Endometrium (tissue), 2 donors: ENCODE measurements around the gene MIER2.

Experiments
- FAIRE-seq: peaks from 2 replicates; lab custom pipeline; 2012; peaks lifted over from hg19 to GRCh38; lab: Jason Lieb, UNC
- donor health status: control.
- donor health status: control.

Gene MIER2

DNA sequence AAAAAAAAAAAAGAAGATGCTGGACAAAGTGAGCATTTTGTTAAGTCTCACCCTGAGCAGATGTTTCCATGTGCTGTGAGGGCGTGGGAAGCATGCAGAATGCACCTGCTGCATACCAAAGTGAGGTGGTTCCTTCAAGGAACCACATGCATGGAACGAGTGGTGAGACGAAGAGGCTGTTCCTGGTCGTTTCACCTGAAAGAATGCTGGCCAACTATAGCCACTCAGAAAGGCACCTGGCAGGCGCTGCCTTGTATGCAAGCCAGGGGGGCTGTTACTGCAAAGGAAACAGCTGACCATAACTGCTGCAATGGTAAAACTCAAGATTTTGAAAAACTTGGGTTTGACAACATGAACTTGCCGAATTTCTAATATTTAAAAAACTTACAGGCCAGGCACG, 14.7 kb downstream of the MIER2 start:
- no peak for FAIRE-seq

DNA sequence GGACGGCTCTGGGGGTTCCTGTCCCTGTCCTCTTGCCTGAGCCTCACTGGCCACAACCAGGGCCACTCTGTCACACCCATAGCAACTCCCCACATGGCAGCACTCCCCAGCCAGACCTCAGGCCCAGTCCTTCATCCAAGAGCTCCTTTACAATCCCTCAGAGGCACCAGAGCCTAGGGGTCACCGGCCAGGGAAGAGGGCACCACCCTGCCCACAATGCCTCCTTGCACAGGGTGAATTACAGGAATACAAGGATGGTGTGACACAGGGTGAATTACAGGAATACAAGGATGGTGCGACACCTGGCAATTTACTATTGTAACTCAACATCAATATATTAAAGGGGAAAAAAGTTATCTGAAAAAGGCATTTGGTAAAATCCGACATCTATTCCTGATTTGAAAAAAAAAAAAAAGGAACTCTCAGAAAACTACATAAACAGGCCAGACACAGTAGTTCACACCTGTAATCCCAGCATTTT, 16.5 kb downstream of the MIER2 start:
- FAIRE-seq: no peak

DNA sequence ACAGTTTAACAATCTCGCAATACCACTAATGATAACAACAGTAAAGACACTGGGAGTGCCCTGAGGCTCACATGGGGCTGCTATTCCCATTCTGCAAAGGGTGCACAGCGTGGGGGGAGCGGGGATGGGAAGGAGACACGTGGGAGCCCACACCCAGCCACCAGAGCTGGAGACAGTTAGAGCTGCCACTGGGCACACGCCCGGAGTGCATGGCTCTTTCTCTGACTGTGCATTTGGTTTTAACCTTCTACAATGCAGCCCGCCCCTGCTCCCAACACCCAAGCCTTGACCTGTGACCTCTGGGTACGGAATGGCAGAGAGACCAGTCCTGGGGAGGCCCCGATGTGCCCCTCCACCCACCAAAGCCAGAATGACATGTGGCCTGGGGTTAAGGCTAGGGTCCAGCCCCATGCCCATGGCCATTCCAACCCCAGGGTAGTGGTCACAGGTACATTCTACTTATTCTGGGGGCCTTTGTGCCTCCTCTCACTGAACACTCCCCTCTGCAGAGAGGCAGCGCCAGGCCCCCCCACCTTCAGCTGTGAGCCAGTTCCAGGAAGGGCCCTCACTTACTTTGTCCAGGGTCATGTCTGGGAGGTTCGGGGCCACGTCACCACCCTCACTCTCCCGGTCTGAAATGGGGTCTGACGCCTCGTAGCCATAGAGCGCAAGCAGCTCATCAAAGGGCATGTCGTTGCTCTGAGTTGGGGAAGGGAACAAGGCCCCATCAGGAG, 17.1 kb downstream of the MIER2 start:
- FAIRE-seq: no peak

DNA sequence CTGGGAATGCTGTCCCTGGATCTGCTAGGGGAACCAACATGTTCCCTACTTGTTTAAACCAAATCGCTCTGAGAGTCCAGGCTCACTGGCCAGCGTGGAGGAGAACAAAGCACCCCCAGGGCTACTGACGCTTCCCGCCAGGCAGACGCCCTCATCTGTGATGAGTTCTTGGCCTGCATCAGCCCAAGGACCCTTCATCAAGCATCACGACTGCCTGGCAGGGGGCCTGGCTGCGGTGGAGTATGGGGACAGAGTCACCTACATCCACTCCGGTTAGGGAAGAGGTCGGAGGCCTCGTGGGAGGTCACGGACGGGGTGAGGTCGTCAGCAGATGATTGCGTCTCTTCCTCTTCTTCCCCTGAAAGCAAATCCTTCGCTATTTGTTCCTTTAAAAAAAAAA, 17.7 kb downstream of the MIER2 start:
- FAIRE-seq: no peak

DNA sequence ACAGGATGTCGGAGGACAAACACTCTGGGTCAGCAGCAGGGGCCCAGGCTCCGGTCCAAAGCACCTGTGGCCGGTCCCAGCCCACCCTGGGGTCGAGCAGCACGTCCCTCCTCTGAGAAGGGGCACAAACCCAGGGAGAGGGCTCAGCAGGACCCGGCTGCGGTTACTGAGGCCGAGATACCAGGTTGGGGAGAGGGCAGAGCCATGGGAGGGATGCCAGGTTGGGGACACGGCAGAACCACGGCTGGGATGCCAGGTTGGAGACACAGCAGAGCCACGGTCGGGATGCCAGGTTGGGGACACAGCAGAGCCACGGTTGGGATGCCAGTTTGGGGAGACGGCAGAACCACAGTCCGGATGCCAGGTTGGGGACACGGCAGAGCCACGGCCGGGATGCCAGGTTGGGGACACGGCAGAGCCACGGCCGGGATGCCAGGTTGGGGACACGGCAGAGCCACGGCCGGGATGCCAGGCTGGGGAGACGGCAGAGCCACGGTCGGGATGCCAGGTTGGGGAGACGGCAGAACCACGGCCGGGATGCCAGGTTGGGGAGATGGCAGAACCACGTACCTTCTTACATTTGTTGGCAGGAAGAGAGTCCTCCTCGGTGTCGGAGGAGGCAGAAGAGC, 18.5 kb downstream of the MIER2 start:
- FAIRE-seq: no peak

DNA sequence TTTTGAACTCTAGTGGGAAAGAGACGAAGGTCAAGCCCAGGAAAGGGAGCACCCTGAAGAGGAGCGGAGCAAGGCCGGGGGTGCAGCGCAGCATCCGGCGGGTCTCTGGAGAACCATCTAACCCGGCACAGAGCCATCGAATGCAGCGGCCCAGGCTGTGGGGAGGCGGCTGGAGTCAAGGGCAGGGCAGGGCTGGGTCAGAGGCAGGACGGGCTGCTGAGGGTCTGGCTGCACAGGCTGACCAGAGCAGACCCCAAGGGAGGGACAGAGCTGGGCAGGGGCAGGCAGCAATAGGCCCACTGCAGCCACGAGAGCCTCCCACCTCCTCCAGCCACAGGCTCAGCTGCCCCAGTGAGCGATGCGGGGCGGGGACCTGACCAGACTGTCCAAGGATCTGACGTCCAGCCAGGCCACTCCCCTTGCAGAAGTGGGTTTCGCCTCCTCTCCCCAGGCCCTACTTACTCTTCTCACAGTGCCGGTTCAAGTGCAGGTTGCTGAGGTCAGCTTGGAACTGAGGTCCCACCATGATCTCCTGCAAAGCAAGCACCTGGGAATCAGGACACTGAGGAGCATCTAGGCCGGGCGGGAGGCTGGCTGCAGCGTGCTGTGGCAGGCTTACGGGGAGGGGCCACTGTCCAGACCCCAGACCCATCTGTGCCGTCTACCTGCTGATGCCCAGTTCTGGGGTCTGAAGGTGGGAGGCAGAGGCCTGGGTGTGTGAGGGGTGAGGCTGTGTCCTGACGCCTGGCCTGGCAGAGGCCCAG, 19.2 kb downstream of the MIER2 start:
- no peak for FAIRE-seq

DNA sequence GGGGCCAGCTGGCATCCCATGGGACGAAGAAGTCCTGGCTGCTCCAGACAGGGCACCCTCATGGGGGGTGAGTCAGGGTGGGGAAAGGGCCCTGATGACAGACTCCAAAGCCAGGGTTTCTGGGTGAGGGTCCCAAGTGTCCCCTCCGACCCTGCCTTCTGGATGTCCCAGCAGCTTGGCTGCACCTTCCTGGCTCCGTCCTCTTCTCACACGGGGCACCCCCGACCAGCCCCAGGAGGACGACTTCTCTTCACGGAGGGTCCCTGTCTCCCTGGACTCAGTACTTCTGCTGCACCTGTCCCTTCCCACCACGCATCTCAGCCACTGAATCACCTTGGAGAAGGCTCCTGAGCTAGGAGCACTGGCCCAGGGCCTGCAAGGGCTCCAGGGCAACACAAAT, 19.9 kb downstream of the MIER2 start:
- no peak for FAIRE-seq

DNA sequence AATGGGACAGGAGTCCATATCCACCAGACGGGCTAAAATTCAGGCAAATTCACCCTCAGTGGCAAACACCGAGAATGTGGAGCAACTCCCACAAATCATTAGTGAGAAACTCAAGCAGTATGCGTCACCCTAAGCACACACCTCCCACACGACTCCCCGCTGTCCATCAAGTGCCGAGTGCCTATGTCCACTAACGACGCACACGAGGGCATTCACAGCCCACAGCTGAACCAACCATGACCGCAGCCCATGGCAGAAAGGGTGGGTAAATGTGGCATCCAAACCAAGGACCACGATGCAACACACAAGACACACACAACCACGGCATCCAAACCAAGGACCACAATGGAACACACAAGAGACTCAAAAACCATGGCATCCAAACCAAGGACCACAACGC, 22.0 kb downstream of the MIER2 start:
- no peak for FAIRE-seq

DNA sequence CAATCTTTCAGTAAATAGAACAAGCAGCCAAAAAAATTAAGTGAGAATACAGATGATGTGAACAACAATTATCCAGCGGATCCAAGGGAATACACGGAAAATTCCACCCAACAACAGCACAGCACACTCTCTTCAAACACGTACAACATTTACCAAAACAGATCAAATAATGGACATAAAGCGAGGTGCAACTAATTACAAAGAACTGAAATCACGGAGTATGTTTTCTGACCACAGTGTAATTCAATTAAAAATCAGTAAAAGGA, 26.2 kb downstream of the MIER2 start:
- no peak for FAIRE-seq

DNA sequence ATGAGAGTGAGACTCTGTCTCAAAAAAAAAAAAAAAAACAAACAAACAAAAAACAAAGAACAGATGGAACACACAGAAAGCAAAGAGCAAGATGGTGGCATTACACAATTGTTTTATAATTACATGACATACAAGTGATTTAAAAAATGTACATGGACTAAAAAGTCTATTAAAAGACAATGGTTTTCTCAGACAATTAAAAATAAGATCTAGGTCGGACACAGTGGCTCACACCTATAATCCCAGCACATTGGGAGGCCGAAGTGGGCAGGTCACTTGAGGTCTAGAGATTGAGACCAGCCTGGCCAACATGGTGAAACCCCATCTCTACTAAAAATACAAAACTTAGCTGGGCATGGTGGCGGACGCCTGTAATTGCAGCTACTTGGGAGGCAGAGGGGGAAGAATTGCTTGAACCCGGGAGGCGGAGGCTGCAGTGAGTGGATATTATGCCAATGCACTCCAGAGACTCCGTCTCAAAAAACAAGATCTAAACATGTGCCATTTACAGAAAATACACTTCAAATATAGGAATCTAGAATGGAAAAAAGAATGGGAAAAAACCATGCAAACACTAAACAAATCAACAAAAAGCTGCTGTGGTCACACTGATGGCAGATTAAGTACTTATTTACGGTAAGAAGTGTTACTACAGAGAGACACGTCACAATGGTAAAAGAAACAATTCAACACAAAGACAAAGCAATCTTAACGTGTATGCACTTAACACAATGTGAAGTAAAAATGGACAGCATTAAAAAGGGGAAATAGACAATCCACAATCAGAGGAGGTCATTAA, 26.7 kb downstream of the MIER2 start:
- FAIRE-seq: no peak

DNA sequence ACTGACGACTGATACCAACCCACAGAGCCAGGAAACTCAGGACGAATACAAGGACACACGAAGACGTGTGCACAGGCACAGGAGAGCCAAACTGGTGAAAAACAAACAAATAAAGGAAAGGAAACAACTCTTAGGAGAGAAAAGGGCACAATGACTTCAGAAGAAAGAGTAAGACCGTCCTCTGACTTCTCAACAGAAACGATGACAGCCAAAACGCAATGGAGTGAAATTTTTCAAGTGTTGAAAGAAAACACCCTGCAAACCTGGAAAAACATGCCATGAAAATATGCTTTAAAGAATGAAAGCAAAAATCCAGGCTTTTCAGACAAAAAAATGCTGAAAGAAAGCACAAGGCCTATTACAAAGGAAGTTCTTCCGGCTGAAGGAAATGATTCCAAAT, 28.8 kb downstream of the MIER2 start:
- no peak for FAIRE-seq

DNA sequence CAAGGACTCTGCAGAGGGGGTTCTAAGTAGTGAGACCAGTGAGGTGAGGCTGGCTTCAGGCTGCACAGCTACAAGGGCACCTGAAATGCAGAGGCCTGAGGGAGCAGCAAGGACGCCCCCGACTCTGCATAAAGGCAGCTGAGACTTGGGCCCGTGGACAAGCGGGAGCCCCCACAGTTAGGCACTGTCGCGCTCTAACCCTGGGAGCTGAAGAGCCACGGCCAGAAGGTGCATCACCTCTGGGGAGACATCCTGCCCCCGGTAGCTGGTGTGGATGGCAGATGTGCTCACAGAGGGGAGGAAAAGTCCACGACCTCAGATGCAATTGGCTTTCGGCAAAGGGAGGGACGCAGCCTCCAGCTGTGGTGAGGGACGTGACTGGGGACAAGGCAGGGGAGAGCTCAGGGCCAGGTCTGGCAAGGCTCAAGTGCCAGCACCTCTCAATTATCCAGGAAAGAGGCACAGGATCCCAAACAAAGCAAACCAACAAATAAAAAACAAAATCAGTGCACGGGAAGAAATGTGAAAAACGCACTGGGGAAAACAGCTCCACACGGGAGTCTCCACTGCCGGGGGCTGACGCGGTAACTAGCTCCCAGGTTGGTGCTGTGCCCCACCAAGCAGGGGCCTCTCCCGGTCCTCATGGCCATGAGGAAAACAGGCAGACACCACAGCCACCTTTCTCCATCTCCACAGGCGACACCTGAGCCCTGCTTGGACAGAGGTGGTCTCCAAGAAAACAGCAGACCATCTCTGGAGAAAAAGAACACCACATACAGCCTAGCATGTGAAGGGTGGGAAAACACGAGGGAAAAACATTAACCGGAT, 30.4 kb downstream of the MIER2 start:
- no peak for FAIRE-seq

DNA sequence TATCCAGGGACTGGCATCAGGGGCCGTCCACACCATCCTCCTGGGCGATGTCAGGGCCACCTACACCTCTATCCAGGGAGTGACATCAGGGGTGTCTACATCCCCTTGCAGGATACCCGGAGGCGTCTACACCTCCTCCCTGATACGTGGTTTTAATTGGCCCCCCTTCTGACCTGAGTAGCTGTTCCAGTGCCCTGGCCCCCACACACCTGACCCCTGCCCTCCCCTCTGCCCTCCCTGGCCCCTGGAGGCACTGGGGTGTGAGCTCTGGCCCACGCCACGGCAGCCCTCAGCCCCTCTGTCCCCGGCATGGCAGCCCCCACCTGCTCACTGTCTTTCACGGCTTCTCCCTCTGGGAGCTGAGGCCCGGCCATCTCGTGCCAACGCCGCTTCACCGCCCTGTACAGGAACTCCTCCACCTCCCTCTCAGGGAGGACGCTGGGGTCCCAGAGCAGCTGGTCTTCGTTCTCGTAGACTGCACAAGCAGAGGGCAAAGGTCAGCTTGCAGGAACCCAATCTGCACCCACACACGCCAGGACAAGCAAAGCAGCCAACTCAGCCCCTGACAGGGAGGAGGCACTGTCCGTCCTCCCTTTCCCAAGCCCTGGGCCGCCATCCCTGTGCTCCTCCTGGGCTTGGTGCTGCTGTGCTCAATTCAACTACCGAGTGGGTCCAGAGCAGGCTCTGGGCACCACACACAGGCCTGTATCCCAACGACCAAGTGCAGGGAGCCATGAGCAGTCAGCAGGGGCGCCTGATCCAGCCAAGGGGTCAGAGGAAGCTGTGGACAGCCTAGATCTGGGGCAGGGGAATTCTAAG, 31.2 kb downstream of the MIER2 start:
- no peak for FAIRE-seq

DNA sequence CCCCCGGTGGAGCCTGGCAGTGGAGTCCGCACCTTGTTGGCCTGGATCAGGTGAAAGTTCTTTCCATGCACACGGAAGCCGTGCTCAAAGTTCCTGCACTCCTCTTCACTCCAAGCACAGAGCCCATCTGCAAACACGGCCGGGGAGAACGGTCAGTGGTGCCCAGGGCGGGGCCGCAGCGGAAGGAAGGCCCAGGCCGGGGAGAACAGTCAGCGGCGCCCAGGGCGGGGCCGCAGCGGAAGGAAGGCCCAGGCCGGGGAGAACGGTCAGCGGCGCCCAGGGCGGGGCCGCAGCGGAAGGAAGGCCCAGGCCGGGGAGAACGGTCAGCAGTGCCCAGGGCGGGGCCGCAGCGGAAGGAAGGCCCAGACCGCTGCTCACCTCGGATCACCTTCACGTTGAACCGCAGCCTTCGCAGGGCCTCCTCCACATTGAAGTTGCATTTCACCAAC, 32.8 kb downstream of the MIER2 start:
- no peak for FAIRE-seq

DNA sequence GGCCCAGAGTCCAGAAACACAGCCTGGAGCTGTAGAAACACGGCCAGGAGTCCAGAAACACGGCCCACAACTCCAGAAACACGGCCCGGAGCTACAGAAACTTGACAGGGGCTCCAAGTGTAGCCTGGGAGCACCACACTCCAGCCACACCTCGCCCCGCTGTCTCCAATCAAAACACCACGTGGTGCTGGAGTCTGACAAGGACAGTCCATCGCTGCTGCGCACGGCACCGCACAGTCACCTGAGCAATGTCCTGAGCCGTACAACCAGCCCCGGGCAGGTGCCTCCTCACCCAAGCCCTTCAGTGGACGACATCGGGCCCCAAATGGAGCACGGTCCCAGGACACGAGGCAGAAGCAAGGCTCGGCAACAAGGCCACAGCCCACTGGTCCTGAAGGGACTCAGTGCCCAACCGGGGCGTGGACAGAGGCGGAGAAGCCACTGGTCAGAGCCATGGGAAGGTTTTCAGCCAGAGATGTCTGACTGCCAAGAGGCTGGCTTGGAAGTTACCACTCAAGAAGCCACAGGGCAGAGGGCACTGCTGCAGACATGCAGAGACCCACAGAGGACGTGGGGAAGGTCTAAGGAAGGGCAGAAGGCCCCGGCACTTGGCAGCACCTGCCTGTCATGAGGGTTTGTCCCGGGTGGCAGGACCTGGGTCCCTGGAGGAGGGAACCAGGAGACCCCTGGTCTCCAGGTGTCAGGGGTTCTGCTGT, 33.7 kb downstream of the MIER2 start:
- FAIRE-seq: no peak

DNA sequence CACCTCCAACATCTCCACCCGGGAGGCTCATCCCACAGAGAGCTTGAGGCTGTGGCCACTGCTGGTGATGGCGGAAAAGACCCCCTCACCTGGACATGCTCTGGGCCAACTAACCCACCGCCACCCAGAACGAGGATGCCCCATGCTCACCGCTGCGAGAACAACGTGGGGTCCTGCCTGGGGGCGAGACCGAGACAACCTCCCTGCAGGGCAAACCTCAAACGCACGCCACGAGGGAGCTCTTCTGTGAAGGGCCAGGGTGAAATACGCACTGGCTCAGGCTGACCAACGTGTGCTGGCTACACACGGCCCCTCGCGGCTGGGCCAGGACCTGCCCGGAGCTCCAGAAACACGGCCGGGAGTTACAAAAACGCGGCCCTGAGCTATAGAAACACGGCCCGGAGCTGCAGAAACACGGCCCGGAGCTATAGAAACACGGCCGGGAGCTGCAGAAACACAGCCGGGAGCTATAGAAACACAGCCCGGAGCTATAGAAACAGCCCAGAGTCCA, 34.4 kb downstream of the MIER2 start:
- FAIRE-seq: no peak

DNA sequence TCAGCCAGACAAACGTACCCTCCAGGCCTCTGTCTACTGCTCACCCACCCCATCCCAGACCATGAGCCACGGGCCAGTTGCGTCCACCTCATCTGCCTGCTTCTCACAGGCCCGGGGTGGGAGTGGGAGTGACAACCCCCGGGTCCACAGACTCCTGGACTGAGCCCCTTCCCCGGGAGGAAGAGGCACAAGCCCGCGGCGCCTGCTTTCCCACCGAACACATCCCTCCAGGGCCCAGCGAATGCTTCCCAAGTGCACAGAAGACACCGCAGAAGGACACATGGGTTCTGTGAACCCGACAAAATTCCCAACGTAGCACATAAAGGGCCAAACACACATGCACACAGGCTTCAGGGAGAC, 35.4 kb downstream of the MIER2 start:
- no peak for FAIRE-seq

DNA sequence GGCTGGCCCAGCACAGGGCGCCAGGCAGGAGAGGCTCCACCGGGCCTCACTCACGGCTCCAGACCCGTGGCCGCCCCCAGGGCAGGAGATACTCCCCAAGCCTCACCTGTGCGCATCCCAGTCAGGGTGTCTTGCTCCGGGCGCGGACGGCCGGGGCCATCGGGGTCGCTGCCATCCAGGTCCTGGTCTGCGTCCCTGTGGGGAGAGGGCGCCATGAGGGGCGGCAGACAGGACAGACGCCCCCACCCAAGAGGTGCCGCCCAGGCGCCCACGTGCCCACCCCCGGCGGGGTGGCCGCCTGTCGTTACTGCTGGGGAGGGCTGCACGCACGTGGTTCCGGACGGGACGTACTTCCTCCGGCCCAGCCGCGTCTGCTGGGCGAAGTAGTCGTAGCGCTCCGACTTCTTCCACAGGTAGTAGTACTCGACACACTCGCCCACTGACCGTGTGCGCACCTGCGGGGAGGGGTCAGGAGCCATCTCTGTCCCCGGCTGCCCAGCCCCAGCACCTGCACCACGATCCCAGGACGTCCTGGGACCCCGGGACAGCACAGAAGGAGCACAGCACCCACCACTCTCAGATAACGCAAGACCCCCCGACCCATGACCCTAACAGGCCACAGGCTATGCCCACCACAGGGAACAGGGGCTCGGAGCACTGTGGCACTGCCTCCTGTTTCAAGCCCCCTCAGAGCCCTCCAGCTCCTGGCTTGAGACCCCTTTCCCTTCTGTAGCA, 36.0 kb downstream of the MIER2 start:
- no peak for FAIRE-seq

DNA sequence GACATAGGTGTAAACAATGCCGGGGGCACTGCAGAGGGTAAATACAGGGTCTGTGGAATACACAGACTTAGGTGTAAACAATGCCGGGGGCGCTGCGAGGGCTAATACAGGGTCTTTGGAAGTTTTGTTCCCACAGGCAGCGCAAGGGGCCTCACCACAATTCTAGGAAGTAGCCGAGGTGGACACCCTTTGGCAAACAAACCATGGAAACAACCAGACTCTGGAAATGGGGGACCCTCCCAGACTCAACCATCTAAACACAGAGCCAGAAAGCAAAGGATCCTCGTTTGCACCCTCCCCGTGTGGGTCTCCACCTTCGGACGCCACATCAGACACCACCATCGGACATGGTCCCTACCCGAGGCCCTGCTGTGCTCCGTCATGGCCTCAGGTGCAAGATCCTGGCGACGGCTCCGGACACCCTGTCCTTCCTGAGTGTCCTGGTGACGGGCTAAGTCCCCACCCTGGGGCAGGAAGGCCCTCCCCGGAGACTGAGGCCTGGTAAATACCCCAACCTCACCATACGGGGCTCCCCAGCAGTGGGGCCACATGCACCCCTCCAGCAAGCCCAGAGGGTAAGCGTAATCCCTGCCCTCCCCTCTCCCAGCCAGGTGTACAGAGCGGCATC, 36.7 kb downstream of the MIER2 start:
- FAIRE-seq: no peak
